Ovary (tissue), 3 donors: ENCODE results near the gene ANKRD44.

ENCODE experiments used
- POLR2A ChIP-seq: fragments of 450-650 bp; IDR thresholded peaks from one replicate; pipeline ENCODE4 v1.6.1; 2017; ENCODE audit warnings: antibody characterized with exemption, mild to moderate bottlenecking, moderate library complexity
- TF ChIP-seq, protein P1 (sequence below), 3 donors: fragments of 450-650 bp in 2 of 3; fragments of 200-600 bp in 1 of 3; IDR thresholded peaks; one replicate each; pipeline versions ENCODE4 v1.5.1 to v1.8.0; 2016 to 2022; ENCODE audit warnings: antibody characterized with exemption in 3 of 3, mild to moderate bottlenecking in 1 of 3
- donor health status: DM: no; HTN: no; CAD: no.

DNA sequence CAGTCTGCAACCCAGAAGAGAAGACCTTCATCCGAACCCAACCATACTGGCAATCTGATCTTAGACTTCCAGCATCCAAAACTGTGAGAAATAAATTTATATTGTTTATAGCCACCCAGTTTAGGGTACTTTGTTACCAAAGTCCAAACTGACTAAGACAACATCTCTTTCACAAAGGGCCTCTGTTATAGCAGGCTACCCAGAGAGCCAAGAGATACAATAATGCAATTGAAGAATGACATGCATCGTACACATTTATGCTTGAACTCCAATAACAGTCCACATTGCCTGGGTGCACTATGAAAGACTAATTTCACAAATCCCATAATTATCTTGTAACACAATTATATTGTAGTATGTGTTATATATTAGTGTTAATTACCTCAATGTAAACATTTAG lies 39.1 kb upstream of the ANKRD44 start:
- TF ChIP-seq, protein P1, sequence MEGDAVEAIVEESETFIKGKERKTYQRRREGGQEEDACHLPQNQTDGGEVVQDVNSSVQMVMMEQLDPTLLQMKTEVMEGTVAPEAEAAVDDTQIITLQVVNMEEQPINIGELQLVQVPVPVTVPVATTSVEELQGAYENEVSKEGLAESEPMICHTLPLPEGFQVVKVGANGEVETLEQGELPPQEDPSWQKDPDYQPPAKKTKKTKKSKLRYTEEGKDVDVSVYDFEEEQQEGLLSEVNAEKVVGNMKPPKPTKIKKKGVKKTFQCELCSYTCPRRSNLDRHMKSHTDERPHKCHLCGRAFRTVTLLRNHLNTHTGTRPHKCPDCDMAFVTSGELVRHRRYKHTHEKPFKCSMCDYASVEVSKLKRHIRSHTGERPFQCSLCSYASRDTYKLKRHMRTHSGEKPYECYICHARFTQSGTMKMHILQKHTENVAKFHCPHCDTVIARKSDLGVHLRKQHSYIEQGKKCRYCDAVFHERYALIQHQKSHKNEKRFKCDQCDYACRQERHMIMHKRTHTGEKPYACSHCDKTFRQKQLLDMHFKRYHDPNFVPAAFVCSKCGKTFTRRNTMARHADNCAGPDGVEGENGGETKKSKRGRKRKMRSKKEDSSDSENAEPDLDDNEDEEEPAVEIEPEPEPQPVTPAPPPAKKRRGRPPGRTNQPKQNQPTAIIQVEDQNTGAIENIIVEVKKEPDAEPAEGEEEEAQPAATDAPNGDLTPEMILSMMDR (IDR thresholded peaks at IDR 0.05): no peak
- no peak for TF ChIP-seq POLR2A
